Spinal cord (tissue), 10 donors: ENCODE results near the gene ITFG1. TPM values are rescaled to one million over a fixed set of nuclear protein-coding genes. Genes with fewer than 3 reads are reported as not detected.

Source experiments
- DNase-seq, 6 donors: peaks; one replicate each; pipeline versions ENCODE4 v3.0.0 to v3.0.0-alpha.2; 2013 to 2015; ENCODE audit warnings: low spot score in 6 of 6, low read depth in 4 of 6
- H3K27ac ChIP-seq: one replicate; pipeline ENCODE4 v1.5.1; 2013; ENCODE audit warnings: low read depth, low read length, control low read depth
- H3K27me3 ChIP-seq: one replicate; pipeline ENCODE4 v1.6.1; 2013; ENCODE audit warnings: low read length; ENCODE audit not compliant: control insufficient read depth, insufficient read depth
- H3K36me3 ChIP-seq: one replicate; pipeline ENCODE4 v1.6.1; 2013; ENCODE audit warnings: low read length; ENCODE audit not compliant: control insufficient read depth, insufficient read depth
- H3K4me1 ChIP-seq: one replicate; pipeline ENCODE4 v1.6.1; 2013; ENCODE audit warnings: low read length; ENCODE audit not compliant: control insufficient read depth, insufficient read depth
- H3K4me3 ChIP-seq: one replicate; pipeline ENCODE4 v1.5.1; 2013; ENCODE audit warnings: low read depth, low read length, control low read depth
- H3K9me3 ChIP-seq: one replicate; pipeline ENCODE4 v1.6.1; 2013; ENCODE audit warnings: low read length; ENCODE audit not compliant: control insufficient read depth, insufficient read depth
- WGBS: methylation state at CpG from one replicate; pipeline ENCODE4 v1.1.5; 2013; ENCODE audit warnings: missing lambda C conversion rate; ENCODE audit not compliant: insufficient coverage; 5-methylcytosine and 5-hydroxymethylcytosine counted together
- polyA plus RNA-seq, 2 donors: library from polyadenylated mRNA; unstranded; fragments of 120-200 nt; gene quantifications; one replicate each; pipeline ENCODE4 v1.2.1, GENCODE V29; 2013; ENCODE audit not compliant: insufficient read length in 2 of 2
- total RNA-seq, 2 donors: library from RNA; depleted of rRNA in 1 of 2; stranded (reverse); fragments of 120-200 nt in 1 of 2; fragments of >200 nt in 1 of 2; gene quantifications; one replicate each; pipeline versions ENCODE4 v1.2.3 to v1.2.4, GENCODE V29; 2013 to 2014
- donor health status: healthy.

ITFG1 gene
- total and polyA plus RNA-seq, 4 donors: 96.6 to 180 (median 127) TPM

GRCh38 chr16:47317465-47318240 lies 143.2 kb downstream of the ITFG1 start:
- peak in 1 of 6 donors; percentile 7 for DNase-seq
- no peak overlapping the region for H3K4me3 ChIP-seq
- H3K27me3 ChIP-seq: no peaks in the 10 kb centered on the region
- peaks cover 4% of the 10 kb centered on the region for H3K4me1 ChIP-seq
- H3K9me3 ChIP-seq: no peaks in the 10 kb centered on the region
- 64% methylated on average over 4 of the region's 7 CpGs for WGBS
- H3K36me3 ChIP-seq: no peaks in the 10 kb centered on the region
- no peak overlapping the region for H3K27ac ChIP-seq

DNA sequence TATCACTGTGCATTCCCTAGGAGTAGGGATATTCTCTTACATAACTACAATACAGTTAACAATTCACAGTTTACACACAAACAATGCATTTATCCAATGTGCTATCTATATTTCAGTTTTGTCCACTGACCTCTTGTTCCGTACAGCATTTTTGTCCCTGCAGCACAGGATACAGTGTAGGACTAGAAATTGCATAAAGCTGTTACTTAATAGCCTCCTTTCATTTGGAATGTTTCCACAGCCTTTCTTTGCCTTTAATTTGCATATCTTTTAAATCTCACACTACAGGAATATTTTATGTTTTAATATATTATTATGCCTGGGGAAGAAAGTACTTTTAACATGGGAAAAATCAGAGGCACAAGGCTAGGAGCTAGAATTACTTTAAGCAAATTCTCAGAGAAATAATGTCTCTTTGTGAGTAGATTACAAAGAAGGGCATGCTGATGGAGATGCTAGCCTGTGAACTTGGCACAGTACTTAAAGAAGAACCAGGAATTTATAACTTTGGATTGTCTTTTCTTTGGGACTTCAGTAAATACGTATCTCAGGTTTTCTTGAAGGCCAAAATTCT lies 144.3 kb downstream of the ITFG1 start:
- Histone ChIP-seq H3K36me3 (no peaks in the 10 kb centered on the region), H3K4me3 (no peak overlapping the region), H3K27ac (peak overlapping the region; percentile 1), H3K4me1 (peaks cover 4% of the 10 kb centered on the region), H3K9me3 (no peaks in the 10 kb centered on the region), H3K27me3 (no peaks in the 10 kb centered on the region)
- peak in 2 of 6 donors; percentile 38 to 55 for DNase-seq
- WGBS: no CpG with 5 or more reads among the region's 2 CpGs

DNA sequence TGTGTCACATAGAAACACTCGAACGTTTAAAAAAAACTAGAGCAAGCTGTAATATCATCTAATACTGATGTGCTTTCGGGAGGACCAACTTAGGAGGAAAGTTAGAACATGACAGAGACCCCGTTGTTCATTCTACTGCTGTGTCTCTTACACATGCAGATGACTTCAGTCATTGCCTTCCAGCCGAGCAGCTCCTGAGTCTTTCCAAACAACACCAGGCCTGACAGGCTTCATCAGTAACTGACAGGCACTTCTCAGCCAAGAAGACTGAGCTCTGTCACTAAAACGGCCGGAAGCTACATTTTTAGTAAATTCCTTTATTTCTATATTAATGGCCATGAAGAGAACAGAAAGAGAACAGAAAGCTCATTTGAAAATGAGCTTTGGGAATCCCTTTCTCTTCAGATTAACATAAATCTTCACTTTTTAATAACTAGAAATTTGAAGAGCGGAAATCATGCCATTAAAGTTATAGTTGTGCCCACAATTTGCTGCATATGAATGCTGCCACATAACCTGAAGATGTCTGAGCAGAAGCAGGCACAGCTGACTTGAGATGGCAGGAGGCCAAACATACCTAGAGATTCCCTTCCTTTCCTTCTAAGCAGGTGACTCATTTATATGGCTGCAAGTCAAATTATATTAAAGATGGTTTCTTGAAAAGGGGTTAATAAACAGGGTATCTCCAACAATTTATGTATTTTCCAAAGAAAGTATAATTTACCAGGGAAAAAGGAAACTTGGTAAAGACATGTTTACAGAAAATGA lies 148.9 kb downstream of the ITFG1 start:
- Histone ChIP-seq H3K4me1 (peaks cover 4% of the 10 kb centered on the region), H3K27ac (no peak overlapping the region), H3K9me3 (no peaks in the 10 kb centered on the region), H3K4me3 (no peak overlapping the region), H3K27me3 (no peaks in the 10 kb centered on the region), H3K36me3 (no peaks in the 10 kb centered on the region)
- WGBS: 23% methylated on average over 2 of the region's 8 CpGs
- DNase-seq: peak in 2 of 6 donors; percentile 28 to 48

GRCh38 chr16:47310792-47311211 lies 150.1 kb downstream of the ITFG1 start:
- no peaks in the 10 kb centered on the region for H3K36me3 ChIP-seq
- H3K9me3 ChIP-seq: no peaks in the 10 kb centered on the region
- no peak for DNase-seq
- peaks cover 2% of the 10 kb centered on the region for H3K4me1 ChIP-seq
- H3K27me3 ChIP-seq: no peaks in the 10 kb centered on the region
- no CpG with 5 or more reads among the region's 1 CpG for WGBS
- H3K4me3 ChIP-seq: no peak overlapping the region
- no peak overlapping the region for H3K27ac ChIP-seq

DNA sequence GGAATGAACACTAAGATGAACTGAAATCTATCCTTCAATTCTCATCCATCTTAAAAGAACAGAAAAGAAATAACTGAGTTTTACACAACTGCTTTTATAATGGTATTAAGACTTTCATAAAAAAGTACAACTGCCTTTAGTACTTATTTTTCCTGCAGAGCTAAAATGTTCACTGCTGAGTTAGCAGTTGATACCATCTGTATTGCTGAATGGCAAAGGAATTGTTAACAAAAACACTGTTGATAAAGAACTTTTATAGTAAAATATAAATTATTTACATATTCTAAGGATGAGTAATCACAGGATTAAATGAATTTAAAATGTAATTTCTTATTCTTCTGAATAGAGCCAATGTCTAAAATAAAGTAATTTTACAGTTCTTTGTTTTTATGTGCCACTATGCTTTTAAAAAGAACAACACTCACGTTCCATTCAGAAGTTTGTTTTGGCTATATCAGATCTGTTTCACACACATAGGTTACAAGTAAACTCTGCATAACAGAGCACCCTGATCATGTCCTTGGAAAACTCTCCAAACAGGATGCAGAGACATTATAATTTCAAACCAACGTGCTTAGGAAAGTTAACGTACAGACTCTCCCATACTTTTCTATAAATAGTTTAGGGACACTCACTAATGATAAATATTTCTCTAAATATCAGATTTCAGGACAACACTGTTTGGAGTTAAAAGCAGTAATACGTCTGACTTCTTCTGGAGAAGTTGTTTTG lies 151.1 kb downstream of the ITFG1 start:
- Histone ChIP-seq H3K4me1 (no peaks in the 10 kb centered on the region), H3K9me3 (no peaks in the 10 kb centered on the region), H3K4me3 (no peak overlapping the region), H3K27ac (no peak overlapping the region), H3K36me3 (no peaks in the 10 kb centered on the region), H3K27me3 (no peaks in the 10 kb centered on the region)
- WGBS: no CpG with 5 or more reads among the region's 4 CpGs
- no peak for DNase-seq

DNA sequence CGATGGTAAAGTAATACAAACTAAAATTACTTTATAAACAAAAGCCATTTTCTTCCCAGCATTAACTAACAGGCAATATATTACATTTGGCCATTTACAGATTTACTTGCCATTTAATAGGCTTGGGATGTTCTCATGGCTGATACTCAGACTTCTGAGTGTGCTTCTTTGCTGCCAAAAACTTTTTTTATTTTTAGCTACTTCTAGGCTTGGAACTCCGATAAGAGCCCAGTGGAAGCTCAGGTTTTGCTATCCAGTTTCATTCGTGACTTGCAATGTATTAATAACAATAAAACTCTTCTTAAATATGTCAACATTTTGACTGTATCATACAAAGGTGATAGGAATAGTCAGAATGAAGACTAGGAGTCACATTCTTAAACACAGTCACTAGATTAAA lies 152.3 kb downstream of the ITFG1 start:
- no peaks in the 10 kb centered on the region for H3K36me3 ChIP-seq
- H3K4me1 ChIP-seq: no peaks in the 10 kb centered on the region
- WGBS: no CpG with 5 or more reads among the region's 3 CpGs
- H3K4me3 ChIP-seq: no peak overlapping the region
- no peaks in the 10 kb centered on the region for H3K27me3 ChIP-seq
- H3K27ac ChIP-seq: no peak overlapping the region
- DNase-seq: no peak
- H3K9me3 ChIP-seq: no peaks in the 10 kb centered on the region

GRCh38 chr16:47304563-47304962 lies 156.3 kb downstream of the ITFG1 start:
- Histone ChIP-seq H3K36me3 (peaks cover 1% of the 10 kb centered on the region), H3K27me3 (no peaks in the 10 kb centered on the region)
- WGBS: no CpG with 5 or more reads among the region's 1 CpG

DNA sequence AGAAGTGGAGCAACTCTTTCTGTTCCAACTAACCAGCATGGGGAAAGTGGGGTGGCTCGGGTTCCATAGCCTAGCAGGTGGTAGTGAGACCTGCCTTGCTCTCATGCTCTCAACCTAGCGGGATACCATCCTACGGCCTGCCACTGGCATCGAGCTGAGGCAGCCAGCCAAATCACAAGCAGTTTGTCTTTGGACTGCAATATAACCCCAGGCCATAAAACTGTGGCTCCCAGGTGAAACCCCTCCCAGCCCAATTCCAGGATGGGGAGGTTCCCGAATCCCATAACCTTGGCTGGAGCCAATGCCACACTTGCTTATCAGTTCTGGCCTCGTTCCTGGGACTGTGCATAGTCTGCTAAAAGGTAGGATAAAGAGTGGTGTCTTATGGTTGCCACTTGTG lies 161.3 kb downstream of the ITFG1 start:
- no peak overlapping the region for H3K4me3 ChIP-seq
- peaks cover 3% of the 10 kb centered on the region for H3K9me3 ChIP-seq
- peaks cover 9% of the 10 kb centered on the region for H3K36me3 ChIP-seq
- DNase-seq: no peak
- H3K4me1 ChIP-seq: no peaks in the 10 kb centered on the region
- WGBS: 94% methylated on average over 4 of the region's 6 CpGs
- no peak overlapping the region for H3K27ac ChIP-seq
- H3K27me3 ChIP-seq: no peaks in the 10 kb centered on the region

More at GRCh38 chr16:47304563-47304962, 156.3 kb downstream of the ITFG1 start:
- Histone ChIP-seq H3K4me1 (no peaks in the 10 kb centered on the region), H3K4me3 (no peak overlapping the region), H3K27ac (no peak overlapping the region), H3K9me3 (no peaks in the 10 kb centered on the region)
- DNase-seq: no peak

DNA sequence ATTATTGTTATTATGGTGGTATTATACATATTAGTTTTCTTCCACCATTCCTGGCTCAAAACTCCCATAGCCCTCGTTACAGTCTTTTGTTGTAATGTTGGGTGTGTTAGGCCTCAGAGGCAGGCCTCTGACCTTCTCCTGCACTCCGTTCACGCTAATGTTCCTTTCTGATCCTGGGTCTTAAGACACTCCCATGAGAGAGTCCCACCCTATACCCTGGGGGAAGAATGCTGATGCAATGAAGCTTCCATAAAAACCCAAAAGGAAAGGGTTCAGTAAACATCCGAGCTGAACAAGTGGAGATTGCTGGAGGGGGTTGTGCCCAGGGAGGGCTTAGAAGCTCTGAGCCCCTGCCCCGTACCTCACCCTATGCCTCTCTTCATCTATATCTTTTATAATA lies 175.9 kb downstream of the ITFG1 start:
- WGBS: no CpG with 5 or more reads among the region's 5 CpGs
- Histone ChIP-seq H3K27me3 (no peaks in the 10 kb centered on the region), H3K4me1 (no peaks in the 10 kb centered on the region), H3K9me3 (peaks cover 4% of the 10 kb centered on the region), H3K36me3 (no peaks in the 10 kb centered on the region), H3K4me3 (no peak overlapping the region), H3K27ac (no peak overlapping the region)
- no peak for DNase-seq
